PC-3 (cell line): Measurements from ENCODE around the gene LHFPL3. TPM values are rescaled to one million over a fixed set of nuclear protein-coding genes. Genes with fewer than 3 reads are reported as not detected.

Experiments
- ATAC-seq: fragments of 200-7000 bp; cut with Tn5 transposase; 2 replicates; pipeline ENCODE4 v1.9.1; 2020; ENCODE audit warnings: mild to moderate bottlenecking, moderate library complexity
- BruUV-seq: library from RNA; stranded (reverse); fragments of 400-500 nt; replicated peaks from 2 replicates; lab custom pipeline; 2021; lab: Mats Ljungman, UMichigan
- CTCF ChIA-PET: fragments of 300-600 bp; sonication (Branson Sonifier 250); formaldehyde crosslinking; loops from one replicate; lab custom pipeline; 2022; ENCODE audit warnings: antibody characterized with exemption; lab: Charles Lee
- POLR2A ChIA-PET: fragments of 300-600 bp; sonication (Branson Sonifier 250); formaldehyde crosslinking; loops from one replicate; lab custom pipeline; 2022; ENCODE audit warnings: antibody characterized with exemption; ENCODE audit not compliant: unreplicated experiment; lab: Charles Lee
- DNase-seq: peaks from one replicate; pipeline ENCODE4 v3.0.0-alpha.2; 2015
- H2AFZ ChIP-seq: fragments of 300-600 bp; sonication (generic); 2 replicates; pipeline ENCODE4 v1.6.0; 2016; ENCODE audit warnings: antibody characterized with exemption, low read length
- H3F3A ChIP-seq: fragments of 300-600 bp; sonication (generic); one replicate; pipeline ENCODE4 v1.6.0; 2017; ENCODE audit warnings: antibody characterized with exemption, low read length, control low read depth, mild to moderate bottlenecking; ENCODE audit not compliant: unreplicated experiment
- H3K27ac ChIP-seq: fragments of 300-600 bp; sonication (generic); 2 replicates; pipeline ENCODE4 v1.5.1; 2016; ENCODE audit warnings: mild to moderate bottlenecking, low read length
- H3K27me3 ChIP-seq: fragments of 300-600 bp; sonication (generic); 2 replicates; pipeline ENCODE4 v1.6.1; 2016; ENCODE audit warnings: low read length, mixed read lengths
- H3K36me3 ChIP-seq: fragments of 300-600 bp; sonication (generic); 2 replicates; pipeline ENCODE4 v1.6.1; 2016; ENCODE audit warnings: low read depth, mixed run types, low read length, mixed read lengths
- H3K4me1 ChIP-seq: fragments of 300-600 bp; sonication (generic); 2 replicates; pipeline ENCODE4 v1.5.1; 2016; ENCODE audit warnings: low read length; ENCODE audit not compliant: insufficient read depth
- H3K4me2 ChIP-seq: fragments of 300-600 bp; sonication (generic); 2 replicates; pipeline ENCODE4 v1.6.0; 2016; ENCODE audit warnings: low read length
- H3K4me3 ChIP-seq: fragments of 300-600 bp; sonication (generic); 2 replicates; pipeline ENCODE4 v1.5.1; 2016; ENCODE audit warnings: mild to moderate bottlenecking, low read length, mixed read lengths
- H3K79me2 ChIP-seq: fragments of 300-600 bp; sonication (generic); 2 replicates; pipeline ENCODE4 v1.6.1; 2017; ENCODE audit warnings: low read length, mixed read lengths
- H3K9ac ChIP-seq: fragments of 300-600 bp; sonication (generic); 2 replicates; pipeline ENCODE4 v1.6.0; 2016; ENCODE audit warnings: mild to moderate bottlenecking, low read length
- H3K9me2 ChIP-seq: fragments of 300-600 bp; sonication (generic); replicated peaks from 2 replicates; pipeline ENCODE4 v1.6.1; 2016; ENCODE audit warnings: mixed run types, low read length, mixed read lengths
- H3K9me3 ChIP-seq: fragments of 300-600 bp; sonication (generic); 2 replicates; pipeline ENCODE4 v1.6.1; 2016; ENCODE audit warnings: low read length, mixed read lengths
- H4K20me1 ChIP-seq: fragments of 300-600 bp; sonication (generic); 2 replicates; pipeline ENCODE4 v1.6.1; 2016; ENCODE audit warnings: low read length, mixed read lengths
- CTCF ChIP-seq: fragments of 300-600 bp; sonication (generic); conservative IDR thresholded peaks from 2 replicates; pipeline ENCODE4 v1.5.1; 2017; ENCODE audit warnings: antibody characterized with exemption, low read depth, mild to moderate bottlenecking, low read length
- EZH2 ChIP-seq: fragments of 300-600 bp; sonication (generic); IDR thresholded peaks from one replicate; pipeline ENCODE4 v1.6.1; 2017; ENCODE audit warnings: antibody characterized with exemption, mild to moderate bottlenecking, low read length; ENCODE audit not compliant: unreplicated experiment
- EZH2phosphoT487 ChIP-seq: fragments of 300-600 bp; sonication (generic); IDR thresholded peaks from 2 replicates; pipeline ENCODE4 v1.6.1; 2018; ENCODE audit warnings: mild to moderate bottlenecking, antibody characterized with exemption, low read length, borderline replicate concordance
- intact Hi-C: fragments of 100-400 bp; cut with micrococcal nuclease; formaldehyde crosslinking; loops from 2 replicates; pipeline ENCODE4 v1.9.0; 2023
- total RNA-seq: library from RNA; depleted of rRNA; stranded (reverse); fragments of >200 nt; gene quantifications from 2 replicates; pipeline ENCODE4 v1.2.3, GENCODE V29; 2014

The LHFPL3 gene
- total RNA-seq, 1 experiment from 2014 or later: not detected

- BruUV-seq: no TSS peak
- intact Hi-C loops: no loop called here
- ChIA-PET POLR2A (no interaction called here), CTCF (no interaction called here)
- Histone ChIP-seq H3K4me1 (peaks cover 16% of the 10 kb centered on the region), H4K20me1 (no peaks in the 10 kb centered on the region), H3F3A (no peaks in the 10 kb centered on the region), H2AFZ (no peak overlapping the region), H3K9me2 (no peaks in the 10 kb centered on the region), H3K27ac (no peak overlapping the region), H3K27me3 (peaks cover 15% of the 10 kb centered on the region), H3K36me3 (no peaks in the 10 kb centered on the region), H3K4me2 (no peak overlapping the region), H3K9ac (no peak overlapping the region), H3K4me3 (no peak overlapping the region), H3K79me2 (no peaks in the 10 kb centered on the region), H3K9me3 (no peaks in the 10 kb centered on the region)
- no peak for TF ChIP-seq CTCF
- TF ChIP-seq EZH2: no peak
- no peak for TF ChIP-seq EZH2phosphoT487
- DNase-seq: no peak
- ATAC-seq: no peak
Observed at GRCh38 chr7:104795086-104795485, 466.7 kb downstream of the LHFPL3 start.

DNA sequence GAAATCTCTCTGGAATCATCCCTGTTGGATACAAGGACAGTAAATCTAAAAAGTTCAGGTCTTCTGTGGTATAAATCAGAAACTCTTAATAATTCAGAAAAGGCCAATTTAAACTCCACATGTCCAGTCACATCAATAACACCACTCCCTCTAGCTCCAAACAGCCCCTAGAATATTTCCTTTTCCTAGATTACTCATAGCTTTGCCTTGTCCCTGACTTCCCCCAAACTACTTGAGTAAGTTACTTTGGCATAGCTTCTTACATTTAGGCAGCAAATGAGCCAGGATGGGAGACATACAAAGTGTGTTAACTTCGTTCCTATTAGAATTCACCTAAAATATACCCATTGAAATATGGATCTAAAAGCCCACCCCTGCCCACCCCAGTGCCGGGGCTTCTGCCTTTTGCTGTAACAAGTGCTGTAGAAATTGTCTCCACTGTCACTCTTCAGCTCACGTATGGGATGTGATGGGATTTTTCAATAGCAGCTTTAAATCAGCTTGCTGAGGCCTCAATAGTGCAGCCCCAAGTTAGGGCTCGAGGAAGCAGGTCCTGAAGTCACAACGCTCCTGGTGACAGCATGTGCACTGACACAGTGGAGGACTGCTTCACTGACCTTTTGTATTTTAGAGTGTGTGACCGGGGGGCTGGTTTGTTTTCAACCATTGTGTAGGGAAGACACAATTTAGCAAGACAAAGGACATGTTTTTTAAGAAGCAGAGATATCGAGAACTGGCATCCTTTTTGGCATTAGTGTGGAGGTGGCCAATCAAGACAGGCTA lies 467.4 kb downstream of the LHFPL3 start:
- H3K9ac ChIP-seq: no peak overlapping the region
- H3K79me2 ChIP-seq: no peaks in the 10 kb centered on the region
- DNase-seq (peak; percentile 3), ATAC-seq (no peak)
- TF ChIP-seq CTCF (no peak), EZH2phosphoT487 (no peak), EZH2 (no peak)
- H3K9me3 ChIP-seq: no peaks in the 10 kb centered on the region
- peaks cover 22% of the 10 kb centered on the region for H3K27me3 ChIP-seq
- no peak overlapping the region for H3K4me3 ChIP-seq
- no peaks in the 10 kb centered on the region for H3F3A ChIP-seq
- no peaks in the 10 kb centered on the region for H3K9me2 ChIP-seq
- intact Hi-C loops: no loop called here
- H4K20me1 ChIP-seq: no peaks in the 10 kb centered on the region
- H3K4me2 ChIP-seq: no peak overlapping the region
- POLR2A ChIA-PET: no interaction called here
- no TSS peak for BruUV-seq
- CTCF ChIA-PET: no interaction called here
- H3K4me1 ChIP-seq: peaks cover 9% of the 10 kb centered on the region
- H3K27ac ChIP-seq: no peak overlapping the region
- H3K36me3 ChIP-seq: no peaks in the 10 kb centered on the region
- H2AFZ ChIP-seq: no peak overlapping the region

GRCh38 chr7:104800307-104800706 lies 471.9 kb downstream of the LHFPL3 start:
- intact Hi-C loops: no loop called here
- H3K36me3 ChIP-seq: no peaks in the 10 kb centered on the region
- no peak overlapping the region for H2AFZ ChIP-seq
- H3K4me2 ChIP-seq: no peak overlapping the region
- ATAC-seq (no peak), DNase-seq (no peak)
- H3F3A ChIP-seq: no peaks in the 10 kb centered on the region
- H3K4me3 ChIP-seq: no peak overlapping the region
- H3K27me3 ChIP-seq: peaks cover 36% of the 10 kb centered on the region
- H3K4me1 ChIP-seq: no peaks in the 10 kb centered on the region
- H3K9ac ChIP-seq: no peak overlapping the region
- no TSS peak for BruUV-seq
- TF ChIP-seq CTCF (no peak), EZH2phosphoT487 (no peak), EZH2 (no peak)
- no peaks in the 10 kb centered on the region for H3K9me2 ChIP-seq
- H3K27ac ChIP-seq: no peak overlapping the region
- ChIA-PET POLR2A (no interaction called here), CTCF (no interaction called here)
- no peaks in the 10 kb centered on the region for H4K20me1 ChIP-seq
- H3K9me3 ChIP-seq: no peaks in the 10 kb centered on the region
- H3K79me2 ChIP-seq: no peaks in the 10 kb centered on the region
